Measurements from ENCODE around the gene PCDHA8. TPM values are rescaled to one million over a fixed set of nuclear protein-coding genes. Genes with fewer than 3 reads are reported as not detected.

Gene PCDHA8
- total and polyA plus RNA-seq, 2 of the 13 experiments (the other 11 are each of a cell fraction or from before 2014, with no cell fraction given) = 0.03 to 0.11 TPM

GRCh38 chr5:140882591-140882899, 41.6 kb downstream of the PCDHA8 start:
- H3K4me2 ChIP-seq (ENCODE audit: low read depth, low read length) = no peak overlapping the region
- intact Hi-C loops (cut with micrococcal nuclease; ENCODE audit: unreplicated experiment) = loop anchor here (1.0 kb wide), 1 partner anchor 159 kb away; no protein-coding TSS in a partner anchor
- POLR2A ChIA-PET = no interaction called here
- no peak overlapping the region for H2AFZ ChIP-seq (ENCODE audit: low read length)
- DNase-seq (ENCODE audit: low spot score) = no peak
- no peak overlapping the region for H3K27ac ChIP-seq (ENCODE audit: extremely low read length, insufficient read depth, low read length)
- H3K27me3 ChIP-seq (ENCODE audit: control insufficient read depth in 1 of 2, insufficient read depth in 2 of 2, low read length in 2 of 2) = no peaks in the 10 kb centered on the region
- 54% methylated on average over 12 of the region's 12 CpGs for WGBS (ENCODE audit: low lambda C conversion rate)
- no TSS peak for BruUV-seq (replicated peaks)
- no peaks in the 10 kb centered on the region for H3K9me3 ChIP-seq (ENCODE audit: low read length)
- in situ Hi-C loops (cut with HindIII; ENCODE audit: extremely low pct_ligation_motif_present, low pct_unique_long_range_greater_than_20kb) = no loop called here
- no peak for TF ChIP-seq FOSL1 (CRISPR knock-in tag; IDR thresholded peaks at IDR 0.05; ENCODE audit: borderline replicate concordance)
- no peak for TF ChIP-seq KLF6 (CRISPR knock-in tag; IDR thresholded peaks at IDR 0.05)
- no peak for TF ChIP-seq ZNF746 (CRISPR knock-in tag; IDR thresholded peaks at IDR 0.05)
- TF ChIP-seq NBN (conservative IDR thresholded peaks at IDR 0.05) = no peak
- TF ChIP-seq KLF11 (CRISPR knock-in tag; IDR thresholded peaks at IDR 0.05) = no peak
- TF ChIP-seq STAG1 (CRISPR knock-in tag; IDR thresholded peaks at IDR 0.05) = peak; percentile 29
- no peak for TF ChIP-seq GLI4 (CRISPR knock-in tag; IDR thresholded peaks at IDR 0.05; ENCODE audit: borderline replicate concordance)
- TF ChIP-seq AHR (CRISPR knock-in tag; IDR thresholded peaks at IDR 0.05) = no peak
- TF ChIP-seq ELF3 (CRISPR knock-in tag; IDR thresholded peaks at IDR 0.05) = no peak
- TF ChIP-seq ZMAT5 (CRISPR knock-in tag; IDR thresholded peaks at IDR 0.05; ENCODE audit: borderline replicate concordance, low read depth) = no peak
- TF ChIP-seq CTCF (CRISPR knock-in tag; IDR thresholded peaks at IDR 0.05) = peak; percentile 28; the same call in 1 of the 2 replicates
- H3K79me2 ChIP-seq (ENCODE audit: insufficient read depth, low read length) = no peaks in the 10 kb centered on the region
- H4K20me1 ChIP-seq (ENCODE audit: insufficient read depth, low read length) = no peaks in the 10 kb centered on the region
- no peak for ATAC-seq
- no peaks in the 10 kb centered on the region for H3K36me3 ChIP-seq (replicated peaks in 1 of 2; ENCODE audit: control insufficient read depth in 1 of 2, insufficient read depth in 2 of 2, low read length in 2 of 2)
- CTCF ChIA-PET (ENCODE audit: low intra/inter-chr PET ratio, low total read pairs) = interaction anchor here (1.1 to 1.5 kb wide), 2 partner anchors 158 to 159 kb away, joined by 3 to 6 read pairs; no protein-coding TSS in a partner anchor
- H3K4me3 ChIP-seq (replicated peaks in 1 of 3; ENCODE audit: insufficient read depth in 1 of 3, low read depth in 2 of 3, low read length in 3 of 3) = no peak overlapping the region
- H3K9ac ChIP-seq (ENCODE audit: insufficient read depth, low read depth, low read length) = no peak overlapping the region
- no peaks in the 10 kb centered on the region for H3K4me1 ChIP-seq (ENCODE audit: insufficient read depth, low read length)
- FAIRE-seq = no peak

Data from HepG2 (cell line).